ENCODE data around the gene ACER3. TPM values are rescaled to one million over a fixed set of nuclear protein-coding genes. Genes with fewer than 3 reads are reported as not detected.

The ACER3 gene
- total and polyA plus RNA-seq, 2 of the 4 experiments (the other 2 are of a cell fraction), result 3.5 to 10.0 TPM

- CTCF ChIA-PET, result no interaction called here
- TF ChIP-seq CEBPB (IDR thresholded peaks at IDR 0.05; ENCODE audit: low read depth, low read length), result no peak
- TF ChIP-seq FOS (IDR thresholded peaks at IDR 0.05; ENCODE audit: low read depth, low read length), result no peak
- TF ChIP-seq MAZ (IDR thresholded peaks at IDR 0.05; ENCODE audit: borderline replicate concordance, low read depth, low read length), result no peak
- TF ChIP-seq MXI1 (IDR thresholded peaks at IDR 0.05; ENCODE audit: borderline replicate concordance, low read depth, low read length), result no peak
- no peak for TF ChIP-seq USF2 (IDR thresholded peaks at IDR 0.05; ENCODE audit: low read depth, low read length)
- TF ChIP-seq CHD1 (IDR thresholded peaks at IDR 0.05; ENCODE audit: low read depth, low read length), result no peak
- TF ChIP-seq RCOR1 (IDR thresholded peaks at IDR 0.05; ENCODE audit: insufficient replicate concordance, low read length), result no peak
- TF ChIP-seq MAFK (IDR thresholded peaks at IDR 0.05; ENCODE audit: low read depth, low read length), result no peak
- TF ChIP-seq BHLHE40 (IDR thresholded peaks at IDR 0.05; ENCODE audit: low read depth, low read length), result no peak
- no peak for TF ChIP-seq RAD21 (IDR thresholded peaks at IDR 0.05; ENCODE audit: low read length)
- TF ChIP-seq SMC3 (IDR thresholded peaks at IDR 0.05; ENCODE audit: low read depth, low read length), result no peak
- no peak for TF ChIP-seq RFX5 (IDR thresholded peaks at IDR 0.05; ENCODE audit: low read depth, low read length)
- no peak for TF ChIP-seq ELK1 (IDR thresholded peaks at IDR 0.05; ENCODE audit: borderline replicate concordance, low read depth, low read length)
- no peak for TF ChIP-seq POLR2A (IDR thresholded peaks at IDR 0.05; ENCODE audit: low read depth, low read length)
- TF ChIP-seq CTCF (conservative IDR thresholded peaks at IDR 0.05; ENCODE audit: low read depth, low read length), result no peak
Observed at GRCh38 chr11:77068457-77069335, 208.0 kb downstream of the ACER3 start.

More at GRCh38 chr11:77068457-77069335, 208.0 kb downstream of the ACER3 start:
- no peak overlapping the region for H3K56ac ChIP-seq (ENCODE audit: extremely low read depth, insufficient read depth, low read length)
- no peaks in the 10 kb centered on the region for H3K36me3 ChIP-seq (ENCODE audit: control insufficient read depth, insufficient read depth, low read length)
- peaks cover 11 to 41% of the 10 kb centered on the region in 2 experiments; a peak in 3 of 4 replicates for H3K79me1 ChIP-seq (ENCODE audit: low read depth in 1 of 2, low read length in 2 of 2)
- no peak overlapping the region for H2BK5ac ChIP-seq (ENCODE audit: low read depth, low read length, poor library complexity, severe bottlenecking)
- H3K4ac ChIP-seq (ENCODE audit: low read depth, low read length), result no peak overlapping the region
- no peak overlapping the region for H4K8ac ChIP-seq (ENCODE audit: low read depth in 2 of 2, low read length in 2 of 2)
- H2BK120ac ChIP-seq (ENCODE audit: low read depth, low read length), result no peak overlapping the region
- POLR2A ChIA-PET (ENCODE audit: unreplicated experiment), result no interaction called here
- WGBS, 2 experiments (ENCODE audit: extremely low coverage in 2 of 2, insufficient read length in 1 of 2), result 60% methylated on average over 1 of the region's 7 CpGs; no CpG with 5 or more reads in 1 of the 2 experiments
- no peak overlapping the region for H2AK5ac ChIP-seq (ENCODE audit: low read depth, low read length)
- no peak overlapping the region for H3K9ac ChIP-seq (ENCODE audit: low read depth, low read length)
- in situ Hi-C loops (cut with MboI; ENCODE audit: low sequenced_read_pairs), result no loop called here
- no peak overlapping the region for H4K5ac ChIP-seq (ENCODE audit: low read depth, low read length)
- no peak overlapping the region for H3K23ac ChIP-seq (ENCODE audit: low read depth, low read length)
- no peak overlapping the region for H4K91ac ChIP-seq (ENCODE audit: insufficient read depth, low read depth, low read length)
- no peaks in the 10 kb centered on the region for H3K9me3 ChIP-seq (ENCODE audit: control insufficient read depth, insufficient read depth, low read length)
- H3K4me2 ChIP-seq (ENCODE audit: low read depth, low read length), result peak overlapping the region; percentile 6; the same call in 1 of the 2 replicates
- BruUV-seq (replicated peaks), result no TSS peak
- no peak overlapping the region for H3K14ac ChIP-seq (replicated peaks; ENCODE audit: low read depth, low read length)
- H4K20me1 ChIP-seq (ENCODE audit: insufficient read depth, low read length), result peaks cover 6% of the 10 kb centered on the region
- no peak overlapping the region for H2BK15ac ChIP-seq (ENCODE audit: low read depth, low read length)
- no peak overlapping the region for H3K18ac ChIP-seq (ENCODE audit: low read depth, low read length)
- intact Hi-C loops (cut with micrococcal nuclease), result no loop called here
- dilution Hi-C loops (cut with HindIII; ENCODE audit: low sequenced_read_pairs, unreplicated experiment), result no loop called here
- no peak overlapping the region for H2AFZ ChIP-seq (replicated peaks; ENCODE audit: low read length, poor library complexity)
- no peak overlapping the region for H3K27ac ChIP-seq (ENCODE audit: insufficient read depth, low read length)
- H2AK9ac ChIP-seq (replicated peaks; ENCODE audit: low read depth, low read length, poor library complexity), result no peak overlapping the region
- DNase-seq (no peak), ATAC-seq (ENCODE audit: low read depth) (no peak)
- H3K4me1 ChIP-seq (ENCODE audit: control insufficient read depth, insufficient read depth, low read length), result peaks cover 31% of the 10 kb centered on the region
- no peak overlapping the region for H3K4me3 ChIP-seq (ENCODE audit: insufficient read depth, low read depth, low read length)
- H2BK20ac ChIP-seq (ENCODE audit: low read depth, low read length), result no peak overlapping the region
- peaks cover 15% of the 10 kb centered on the region for H3K9me1 ChIP-seq (ENCODE audit: insufficient read depth, low read length)
- H3K27me3 ChIP-seq (ENCODE audit: control insufficient read depth, insufficient read depth, low read length), result no peaks in the 10 kb centered on the region
